Measurements from ENCODE around the gene TRIM47.
"Not testable (repeated sequence)": the region's sequence is repeated elsewhere in the genome, so short reads cannot be mapped to it uniquely, and the experiment has no call there.

TRIM47 gene

GRCh38 chr17:75893305-75894048 lies 15.1 kb upstream of the TRIM47 start:
- DNase-seq = no peak
- intact Hi-C loops (cut with DNase I) = no loop called here

GRCh38 chr17:75892556-75893224 lies 14.3 kb upstream of the TRIM47 start:
- DNase-seq = peak in 1 of 10 donors; percentile 42
- intact Hi-C loops (cut with DNase I) = no loop called here

GRCh38 chr17:75891605-75892555 lies 13.5 kb upstream of the TRIM47 start:
- intact Hi-C loops (cut with DNase I) = no loop called here
- DNase-seq = peak in 1 of 10 donors; percentile 79

GRCh38 chr17:75891022-75891604 lies 12.7 kb upstream of the TRIM47 start:
- no peak for DNase-seq
- intact Hi-C loops (cut with DNase I) = no loop called here

GRCh38 chr17:75889454-75889853 lies 11.1 kb upstream of the TRIM47 start:
- no peak for DNase-seq
- intact Hi-C loops (cut with DNase I) = no loop called here

- DNase-seq = no peak
- intact Hi-C loops (cut with DNase I) = no loop called here
Measured at GRCh38 chr17:75888484-75888883, 10.1 kb upstream of the TRIM47 start.

- intact Hi-C loops (cut with DNase I); DNase-seq: not testable (repeated sequence)
Measured at GRCh38 chr17:75885860-75886259, 7.5 kb upstream of the TRIM47 start.

GRCh38 chr17:75885431-75885830 lies 7.0 kb upstream of the TRIM47 start:
- no peak for DNase-seq
- intact Hi-C loops (cut with DNase I) = no loop called here

GRCh38 chr17:75881678-75882454 lies 3.5 kb upstream of the TRIM47 start:
- intact Hi-C loops (cut with DNase I) = no loop called here
- DNase-seq = no peak

GRCh38 chr17:75880266-75880665 lies 1.9 kb upstream of the TRIM47 start:
- DNase-seq = no peak
- intact Hi-C loops (cut with DNase I) = no loop called here

- peak in 8 of 10 donors; percentile 47 to 96 (median 72) for DNase-seq
- intact Hi-C loops (cut with DNase I) = loop anchor here (2.0 kb wide), 1 partner anchor 19 kb away; no protein-coding TSS in a partner anchor
Measured at GRCh38 chr17:75877752-75878173, 618 bp downstream of the TRIM47 start.

GRCh38 chr17:75876938-75877751 lies 1.2 kb downstream of the TRIM47 start:
- intact Hi-C loops (cut with DNase I) = loop anchor here (2.0 kb wide), 1 partner anchor 18 kb away; no protein-coding TSS in a partner anchor
- peak; percentile 65 to 96 (median 79) for DNase-seq

- peak in 3 of 10 donors; percentile 43 to 89 (median 78) for DNase-seq
- intact Hi-C loops (cut with DNase I) = loop anchor here (2.0 kb wide), 1 partner anchor 18 kb away; no protein-coding TSS in a partner anchor
Measured at GRCh38 chr17:75876190-75876937, 2.0 kb downstream of the TRIM47 start.

- DNase-seq = peak in 2 of 10 donors; percentile 43 to 88
- intact Hi-C loops (cut with DNase I) = loop anchor here (2.0 kb wide), 1 partner anchor 17 kb away; no protein-coding TSS in a partner anchor
Measured at GRCh38 chr17:75875940-75876189, 2.5 kb downstream of the TRIM47 start.

GRCh38 chr17:75875182-75875939 lies 3.0 kb downstream of the TRIM47 start:
- DNase-seq = peak in 4 of 10 donors; percentile 49 to 88 (median 66)
- intact Hi-C loops (cut with DNase I) = no loop called here

- DNase-seq = no peak
- intact Hi-C loops (cut with DNase I) = no loop called here
Measured at GRCh38 chr17:75874323-75875181, 3.8 kb downstream of the TRIM47 start.
